Measurements from ENCODE around the gene NEO1. TPM values are rescaled to one million over a fixed set of nuclear protein-coding genes. Genes with fewer than 3 reads are reported as not detected.

NEO1 gene
- total RNA-seq, 5 donors from 2014 or later (not counting 1 experiment from before 2014, with no cell fraction given) = 5.0 to 16.6 (median 10.2) TPM

- Mint-ChIP-seq H3K9me3 (no peaks in the 10 kb centered on the region), H3K36me3 (no peaks in the 10 kb centered on the region), H3K27ac (no peak overlapping the region), H3K27me3 (peaks cover 3 to 27% of the 10 kb centered on the region in 2 donors), H3K4me1 (no peaks in the 10 kb centered on the region), H3K4me3 (no peak overlapping the region)
- no peak for DNase-seq
- ChIA-PET CTCF (no interaction called here), POLR2A (interaction anchor here in 1 of 2 donors (0.6 kb wide), 1 partner anchor 541 kb away, joined by 12 read pairs; no protein-coding TSS in a partner anchor)
- WGBS (ENCODE audit: insufficient coverage) = no CpG with 5 or more reads among the region's 3 CpGs
- no peak overlapping the region for H3K27ac ChIP-seq (ENCODE audit: low read length)
- peaks cover 0 to 40% of the 10 kb centered on the region in 2 experiments for H3K27me3 ChIP-seq (replicated peaks in 1 of 2; ENCODE audit: control insufficient read depth in 2 of 2, extremely low read depth in 1 of 2, insufficient read depth in 2 of 2, low read length in 1 of 2)
- no peak overlapping the region for H3K4me3 ChIP-seq (ENCODE audit: control insufficient read depth in 1 of 2, extremely low read depth in 1 of 2, low read length in 1 of 2)
- no peak for ATAC-seq (replicated peaks in 1 of 4)
- no peaks in the 10 kb centered on the region for H3K9me3 ChIP-seq
- H3K4me1 ChIP-seq (ENCODE audit: control insufficient read depth in 1 of 2, extremely low read depth in 1 of 2, insufficient read depth in 2 of 2, low read length in 2 of 2) = no peaks in the 10 kb centered on the region
- H3K36me3 ChIP-seq (ENCODE audit: control insufficient read depth in 2 of 2, extremely low read depth in 1 of 2, insufficient read depth in 1 of 2, low read length in 1 of 2) = no peaks in the 10 kb centered on the region
These were observed 301.5 kb downstream of the NEO1 start for GRCh38 chr15:73353734-73354133.

GRCh38 chr15:73354241-73354640 is 302.0 kb downstream of the NEO1 start:
- Mint-ChIP-seq H3K27me3 (peaks cover 3 to 28% of the 10 kb centered on the region in 2 donors), H3K4me1 (no peaks in the 10 kb centered on the region), H3K4me3 (no peak overlapping the region), H3K9me3 (no peaks in the 10 kb centered on the region), H3K27ac (no peak overlapping the region), H3K36me3 (no peaks in the 10 kb centered on the region)
- no peak for ATAC-seq (replicated peaks in 1 of 4)
- no peaks in the 10 kb centered on the region for H3K9me3 ChIP-seq
- 70% methylated on average over 3 of the region's 4 CpGs for WGBS (ENCODE audit: insufficient coverage)
- no peaks in the 10 kb centered on the region for H3K4me1 ChIP-seq (ENCODE audit: control insufficient read depth in 1 of 2, extremely low read depth in 1 of 2, insufficient read depth in 2 of 2, low read length in 2 of 2)
- H3K4me3 ChIP-seq (ENCODE audit: control insufficient read depth in 1 of 2, extremely low read depth in 1 of 2, low read length in 1 of 2) = no peak overlapping the region
- peaks cover 0 to 44% of the 10 kb centered on the region in 2 experiments for H3K27me3 ChIP-seq (replicated peaks in 1 of 2; ENCODE audit: control insufficient read depth in 2 of 2, extremely low read depth in 1 of 2, insufficient read depth in 2 of 2, low read length in 1 of 2)
- no peaks in the 10 kb centered on the region for H3K36me3 ChIP-seq (ENCODE audit: control insufficient read depth in 2 of 2, extremely low read depth in 1 of 2, insufficient read depth in 1 of 2, low read length in 1 of 2)
- no peak overlapping the region for H3K27ac ChIP-seq (ENCODE audit: low read length)
- no peak for DNase-seq
- CTCF ChIA-PET = no interaction called here
- POLR2A ChIA-PET = interaction anchor here in 1 of 2 donors (0.6 kb wide), 1 partner anchor 541 kb away, joined by 12 read pairs; no protein-coding TSS in a partner anchor
